ENCODE results near the gene CLCN7. TPM values are rescaled to one million over a fixed set of nuclear protein-coding genes. Genes with fewer than 3 reads are reported as not detected.

Gene CLCN7
- total RNA-seq, 2 experiments from 2014 or later, result 31.7 to 34.5 TPM

GRCh38 chr16:1424028-1424427 is 50.8 kb downstream of the CLCN7 start:
- H3K4me1 Mint-ChIP-seq (ENCODE audit: low read depth), result peaks cover 16% of the 10 kb centered on the region
- DNase-seq, result peak; percentile 25
- CTCF ChIA-PET, result no interaction called here
- H3K27me3 Mint-ChIP-seq (ENCODE audit: low read depth), result no peaks in the 10 kb centered on the region
- no peak overlapping the region for H3K4me3 Mint-ChIP-seq
- H3K36me3 Mint-ChIP-seq (ENCODE audit: low read depth), result peaks cover 2% of the 10 kb centered on the region
- intact Hi-C loops (cut with micrococcal nuclease), result loop anchor here (5.0 kb wide), 1 partner anchor 348 kb away; the partner anchor contains the start of genes EME2, MRPS34 and NME3
- H3K9me3 Mint-ChIP-seq, result no peaks in the 10 kb centered on the region
- H3K27ac Mint-ChIP-seq, result no peak overlapping the region

- Mint-ChIP-seq H3K27ac (peak overlapping the region; percentile 96), H3K36me3 (ENCODE audit: low read depth) (peaks cover 4% of the 10 kb centered on the region), H3K9me3 (no peaks in the 10 kb centered on the region), H3K27me3 (ENCODE audit: low read depth) (no peaks in the 10 kb centered on the region), H3K4me1 (ENCODE audit: low read depth) (peaks cover 27% of the 10 kb centered on the region), H3K4me3 (peak overlapping the region; percentile 80)
- DNase-seq, result no peak
- CTCF ChIA-PET, result interaction anchor here (0.6 kb wide), 1 partner anchor 104 kb away, joined by 4 read pairs; no protein-coding TSS in a partner anchor
- intact Hi-C loops (cut with micrococcal nuclease), result loop anchor here (5.0 kb wide), 1 partner anchor 350 kb away; the partner anchor contains the start of genes EME2, MRPS34 and NME3
Measured at GRCh38 chr16:1422076-1422475, 52.8 kb downstream of the CLCN7 start.

GRCh38 chr16:1420111-1420539 is 54.7 kb downstream of the CLCN7 start:
- H3K9me3 Mint-ChIP-seq, result no peaks in the 10 kb centered on the region
- intact Hi-C loops (cut with micrococcal nuclease), result loop anchor here (1.0 to 5.0 kb wide), 8 partner anchors 41 to 803 kb away; partner anchors contain the start of genes CRAMP1, E4F1, EME2 and IFT140
- CTCF ChIA-PET, result interaction anchor here (1.0 kb wide), 1 partner anchor 286 kb away, joined by 3 read pairs; the partner anchor contains the start of gene MAPK8IP3
- peaks cover 4% of the 10 kb centered on the region for H3K36me3 Mint-ChIP-seq (ENCODE audit: low read depth)
- H3K27ac Mint-ChIP-seq, result peak overlapping the region; percentile 70
- no peak for DNase-seq
- no peaks in the 10 kb centered on the region for H3K27me3 Mint-ChIP-seq (ENCODE audit: low read depth)
- H3K4me3 Mint-ChIP-seq, result peak overlapping the region; percentile 80
- peaks cover 33% of the 10 kb centered on the region for H3K4me1 Mint-ChIP-seq (ENCODE audit: low read depth)

GRCh38 chr16:1416521-1416941 is 58.3 kb downstream of the CLCN7 start:
- intact Hi-C loops (cut with micrococcal nuclease), result no loop called here
- Mint-ChIP-seq H3K4me3 (no peak overlapping the region), H3K36me3 (ENCODE audit: low read depth) (peaks cover 4% of the 10 kb centered on the region), H3K9me3 (no peaks in the 10 kb centered on the region), H3K27ac (peak overlapping the region; percentile 11), H3K27me3 (ENCODE audit: low read depth) (no peaks in the 10 kb centered on the region), H3K4me1 (ENCODE audit: low read depth) (peaks cover 38% of the 10 kb centered on the region)
- DNase-seq, result no peak
- CTCF ChIA-PET, result interaction anchor here (0.6 kb wide), 1 partner anchor 124 kb away, joined by 3 read pairs; no protein-coding TSS in a partner anchor

GRCh38 chr16:1414532-1415260 is 60.1 kb downstream of the CLCN7 start, which contains the start of gene UNKL:
Gene UNKL, minus strand, starts transcription at chr16:1414704. Its CDS starts 13 bp downstream, at chr16:1414691.
- no peaks in the 10 kb centered on the region for H3K9me3 Mint-ChIP-seq
- CTCF ChIA-PET, result interaction anchor here (1.1 kb wide), 1 partner anchor 113 kb away, joined by 3 read pairs; no protein-coding TSS in a partner anchor
- no peaks in the 10 kb centered on the region for H3K27me3 Mint-ChIP-seq (ENCODE audit: low read depth)
- peaks cover 3% of the 10 kb centered on the region for H3K36me3 Mint-ChIP-seq (ENCODE audit: low read depth)
- peak within 1 kb of the TSS; percentile 84 for H3K4me3 Mint-ChIP-seq
- peaks cover 32% of the 10 kb centered on the region for H3K4me1 Mint-ChIP-seq (ENCODE audit: low read depth)
- peak; percentile 79 for DNase-seq
- intact Hi-C loops (cut with micrococcal nuclease), result loop anchor here (5.0 kb wide), 1 partner anchor 37 kb away; no protein-coding TSS in a partner anchor
- H3K27ac Mint-ChIP-seq, result peak within 1 kb of the TSS; percentile 86

- Mint-ChIP-seq H3K36me3 (ENCODE audit: low read depth) (peaks cover 3% of the 10 kb centered on the region), H3K27me3 (ENCODE audit: low read depth) (no peaks in the 10 kb centered on the region), H3K9me3 (no peaks in the 10 kb centered on the region), H3K4me1 (ENCODE audit: low read depth) (peaks cover 33% of the 10 kb centered on the region), H3K4me3 (peak overlapping the region; percentile 84), H3K27ac (peak overlapping the region; percentile 86)
- CTCF ChIA-PET, result interaction anchor here (1.1 kb wide), 1 partner anchor 113 kb away, joined by 3 read pairs; no protein-coding TSS in a partner anchor
- peak; percentile 79 for DNase-seq
- intact Hi-C loops (cut with micrococcal nuclease), result loop anchor here (1.0 to 5.0 kb wide), 3 partner anchors 7 to 51 kb away; no protein-coding TSS in a partner anchor
Measured at GRCh38 chr16:1413684-1414531, 60.9 kb downstream of the CLCN7 start.

GRCh38 chr16:1412847-1413246 is 62.0 kb downstream of the CLCN7 start:
- H3K9me3 Mint-ChIP-seq, result no peaks in the 10 kb centered on the region
- CTCF ChIA-PET, result interaction anchor here (1.2 kb wide), 1 partner anchor 53 kb away, joined by 7 read pairs; no protein-coding TSS in a partner anchor
- peaks cover 28% of the 10 kb centered on the region for H3K4me1 Mint-ChIP-seq (ENCODE audit: low read depth)
- no peaks in the 10 kb centered on the region for H3K27me3 Mint-ChIP-seq (ENCODE audit: low read depth)
- no peak overlapping the region for H3K27ac Mint-ChIP-seq
- DNase-seq, result no peak
- intact Hi-C loops (cut with micrococcal nuclease), result loop anchor here (1.0 to 5.0 kb wide), 3 partner anchors 8 to 50 kb away; no protein-coding TSS in a partner anchor
- no peaks in the 10 kb centered on the region for H3K36me3 Mint-ChIP-seq (ENCODE audit: low read depth)
- no peak overlapping the region for H3K4me3 Mint-ChIP-seq

GRCh38 chr16:1408171-1408837 is 66.5 kb downstream of the CLCN7 start:
- Mint-ChIP-seq H3K4me1 (ENCODE audit: low read depth) (peaks cover 25% of the 10 kb centered on the region), H3K27me3 (ENCODE audit: low read depth) (no peaks in the 10 kb centered on the region), H3K9me3 (no peaks in the 10 kb centered on the region), H3K4me3 (peak overlapping the region; percentile 74), H3K27ac (no peak overlapping the region), H3K36me3 (ENCODE audit: low read depth) (peaks cover 1% of the 10 kb centered on the region)
- CTCF ChIA-PET, result interaction anchor here (0.7 to 1.5 kb wide), 2 partner anchors 15 to 45 kb away, joined by 3 to 4 read pairs; no protein-coding TSS in a partner anchor
- DNase-seq, result peak; percentile 93
- intact Hi-C loops (cut with micrococcal nuclease), result loop anchor here (1.0 to 2.0 kb wide), 2 partner anchors 45 to 374 kb away; partner anchors contain the start of genes NUBP2 and SPSB3

- Mint-ChIP-seq H3K36me3 (ENCODE audit: low read depth) (peaks cover 1% of the 10 kb centered on the region), H3K4me1 (ENCODE audit: low read depth) (peaks cover 23% of the 10 kb centered on the region), H3K4me3 (peak overlapping the region; percentile 65), H3K27me3 (ENCODE audit: low read depth) (no peaks in the 10 kb centered on the region), H3K27ac (peak overlapping the region; percentile 30), H3K9me3 (no peaks in the 10 kb centered on the region)
- intact Hi-C loops (cut with micrococcal nuclease), result loop anchor here (1.0 to 2.0 kb wide), 2 partner anchors 44 to 375 kb away; partner anchors contain the start of genes NUBP2 and SPSB3
- DNase-seq, result no peak
- CTCF ChIA-PET, result interaction anchor here (0.7 to 1.5 kb wide), 2 partner anchors 15 to 44 kb away, joined by 3 to 4 read pairs; no protein-coding TSS in a partner anchor
Measured at GRCh38 chr16:1407753-1408152, 67.1 kb downstream of the CLCN7 start.

GRCh38 chr16:1403733-1404132 is 71.1 kb downstream of the CLCN7 start:
- intact Hi-C loops (cut with micrococcal nuclease), result no loop called here
- H3K27ac Mint-ChIP-seq, result no peak overlapping the region
- no peak overlapping the region for H3K4me3 Mint-ChIP-seq
- no peak for DNase-seq
- H3K27me3 Mint-ChIP-seq (ENCODE audit: low read depth), result no peaks in the 10 kb centered on the region
- H3K9me3 Mint-ChIP-seq, result no peaks in the 10 kb centered on the region
- H3K4me1 Mint-ChIP-seq (ENCODE audit: low read depth), result peaks cover 12% of the 10 kb centered on the region
- CTCF ChIA-PET, result no interaction called here
- peaks cover 7% of the 10 kb centered on the region for H3K36me3 Mint-ChIP-seq (ENCODE audit: low read depth)

GRCh38 chr16:1403036-1403435 is 71.8 kb downstream of the CLCN7 start:
- H3K9me3 Mint-ChIP-seq, result no peaks in the 10 kb centered on the region
- peaks cover 7% of the 10 kb centered on the region for H3K36me3 Mint-ChIP-seq (ENCODE audit: low read depth)
- H3K27ac Mint-ChIP-seq, result no peak overlapping the region
- CTCF ChIA-PET, result no interaction called here
- DNase-seq, result no peak
- H3K4me3 Mint-ChIP-seq, result no peak overlapping the region
- intact Hi-C loops (cut with micrococcal nuclease), result no loop called here
- peaks cover 10% of the 10 kb centered on the region for H3K4me1 Mint-ChIP-seq (ENCODE audit: low read depth)
- H3K27me3 Mint-ChIP-seq (ENCODE audit: low read depth), result no peaks in the 10 kb centered on the region
